ENCODE measurements around the gene SLC30A7. TPM values are rescaled to one million over a fixed set of nuclear protein-coding genes. Genes with fewer than 3 reads are reported as not detected.
"Not testable (repeated sequence)": the region's sequence is repeated elsewhere in the genome, so short reads cannot be mapped to it uniquely, and the experiment has no call there.

The SLC30A7 gene
- total RNA-seq, 2 donors from 2014 or later, result 32.8 to 39.2 TPM

- intact Hi-C loops (cut with DNase I), result no loop called here
- Histone ChIP-seq H3K27ac (no peak overlapping the region), H3K4me3 (no peak overlapping the region), H3K27me3 (no peaks in the 10 kb centered on the region), H3K4me1 (peaks cover 14% of the 10 kb centered on the region), H3K9me3 (no peaks in the 10 kb centered on the region), H3K9ac (ENCODE audit: low read depth in 2 of 2, low read length in 2 of 2) (no peak overlapping the region), H3K36me3 (no peaks in the 10 kb centered on the region)
- no peak for TF ChIP-seq CTCF (IDR thresholded peaks at IDR 0.05)
- DNase-seq, result no peak
These were observed 54.4 kb downstream of the SLC30A7 start for GRCh38 chr1:100950337-100950736.

GRCh38 chr1:100950781-100951180 lies 54.9 kb downstream of the SLC30A7 start:
- Histone ChIP-seq H3K9ac (ENCODE audit: low read depth in 2 of 2, low read length in 2 of 2) (no peak overlapping the region), H3K27me3 (no peaks in the 10 kb centered on the region), H3K36me3 (no peaks in the 10 kb centered on the region), H3K4me3 (no peak overlapping the region), H3K4me1 (peaks cover 14% of the 10 kb centered on the region), H3K9me3 (no peaks in the 10 kb centered on the region), H3K27ac (no peak overlapping the region)
- intact Hi-C loops (cut with DNase I), result no loop called here
- no peak for TF ChIP-seq CTCF (IDR thresholded peaks at IDR 0.05)
- no peak for DNase-seq

GRCh38 chr1:100952104-100952745 lies 56.3 kb downstream of the SLC30A7 start:
- Histone ChIP-seq H3K27ac (no peak overlapping the region), H3K9me3 (no peaks in the 10 kb centered on the region), H3K27me3 (no peaks in the 10 kb centered on the region), H3K36me3 (no peaks in the 10 kb centered on the region), H3K4me3 (no peak overlapping the region), H3K4me1 (peaks cover 14% of the 10 kb centered on the region), H3K9ac (ENCODE audit: low read depth in 2 of 2, low read length in 2 of 2) (no peak overlapping the region)
- DNase-seq, result no peak
- intact Hi-C loops (cut with DNase I), result no loop called here
- TF ChIP-seq CTCF (IDR thresholded peaks at IDR 0.05), result no peak

- H3K9ac ChIP-seq (ENCODE audit: low read depth in 2 of 2, low read length in 2 of 2); H3K9me3 ChIP-seq; intact Hi-C loops (cut with DNase I); H3K27me3 ChIP-seq; DNase-seq; H3K36me3 ChIP-seq; H3K4me3 ChIP-seq; H3K27ac ChIP-seq: not testable (repeated sequence)
- H3K4me1 ChIP-seq, result peaks cover 14% of the 10 kb centered on the region
These were observed 57.1 kb downstream of the SLC30A7 start for GRCh38 chr1:100952970-100953369.

- DNase-seq, result no peak
- H3K4me1 ChIP-seq, result peaks cover 11% of the 10 kb centered on the region
- H3K27ac ChIP-seq, result no peak overlapping the region
- no peak overlapping the region for H3K9ac ChIP-seq (ENCODE audit: low read depth in 2 of 2, low read length in 2 of 2)
- intact Hi-C loops (cut with DNase I), result no loop called here
- no peak overlapping the region for H3K4me3 ChIP-seq
- H3K36me3 ChIP-seq, result no peaks in the 10 kb centered on the region
- H3K27me3 ChIP-seq, result no peaks in the 10 kb centered on the region
- TF ChIP-seq CTCF (IDR thresholded peaks at IDR 0.05), result no peak
- H3K9me3 ChIP-seq, result no peaks in the 10 kb centered on the region
These were observed 58.3 kb downstream of the SLC30A7 start for GRCh38 chr1:100953960-100954730.

GRCh38 chr1:100955322-100955721 lies 59.4 kb downstream of the SLC30A7 start:
- H3K4me3 ChIP-seq, result no peak overlapping the region
- H3K27me3 ChIP-seq, result no peaks in the 10 kb centered on the region
- no peak overlapping the region for H3K27ac ChIP-seq
- intact Hi-C loops (cut with DNase I), result no loop called here
- H3K9me3 ChIP-seq, result no peaks in the 10 kb centered on the region
- H3K4me1 ChIP-seq, result no peaks in the 10 kb centered on the region
- DNase-seq, result no peak
- H3K36me3 ChIP-seq, result no peaks in the 10 kb centered on the region
- no peak for TF ChIP-seq CTCF (IDR thresholded peaks at IDR 0.05)
- H3K9ac ChIP-seq (ENCODE audit: low read depth in 2 of 2, low read length in 2 of 2), result no peak overlapping the region
